Tibial nerve (tissue), 4 donors: ENCODE results near the gene TEC. TPM values are rescaled to one million over a fixed set of nuclear protein-coding genes. Genes with fewer than 3 reads are reported as not detected.
"Not testable (repeated sequence)": the region's sequence is repeated elsewhere in the genome, so short reads cannot be mapped to it uniquely, and the experiment has no call there.

Experiments used
- DNase-seq, 2 donors: peaks; one replicate each; pipeline ENCODE4 v3.0.0-alpha.2; 2019; ENCODE audit warnings: low spot score in 2 of 2
- H3K27ac ChIP-seq, 4 donors: fragments of 200-600 bp; sonication (generic) in 3 of 4; one replicate each; pipeline ENCODE4 v1.5.1; 2017 to 2019; ENCODE audit warnings: mild to moderate bottlenecking in 1 of 4
- H3K27me3 ChIP-seq, 2 donors: fragments of 200-600 bp; sonication (generic) in 1 of 2; one replicate each; pipeline versions ENCODE4 v1.5.1 to v1.6.0; 2017 to 2019
- H3K36me3 ChIP-seq, 3 donors: fragments of 200-600 bp; sonication (generic); one replicate each; pipeline ENCODE4 v1.5.1; 2018 to 2019
- H3K4me1 ChIP-seq, 4 donors: fragments of 200-600 bp; sonication (generic) in 3 of 4; one replicate each; pipeline ENCODE4 v1.5.1; 2017 to 2019
- H3K4me3 ChIP-seq, 4 donors: fragments of 200-600 bp; sonication (generic) in 3 of 4; one replicate each; pipeline ENCODE4 v1.5.1; 2017 to 2019; ENCODE audit warnings: mild to moderate bottlenecking in 1 of 4, moderate library complexity in 1 of 4
- H3K9me3 ChIP-seq, 4 donors: fragments of 200-600 bp; sonication (generic) in 3 of 4; one replicate each; pipeline ENCODE4 v1.5.1; 2017 to 2019
- CTCF ChIP-seq, 5 experiments: fragments of 200-600 bp in 3 of 5; fragments of 450-650 bp in 2 of 5; sonication (generic) in 3 of 5; IDR thresholded peaks; one replicate each; pipeline ENCODE4 v1.5.1; 2016 to 2019; ENCODE audit warnings: antibody characterized with exemption in 5 of 5, mild to moderate bottlenecking in 3 of 5, moderate library complexity in 2 of 5
- EP300 ChIP-seq, 2 donors: sonication (generic); formaldehyde crosslinking; IDR thresholded peaks; one replicate each; pipeline ENCODE4 v1.6.1; 2017; ENCODE audit warnings: antibody characterized with exemption in 2 of 2, mild to moderate bottlenecking in 1 of 2
- POLR2A ChIP-seq, 2 donors: fragments of 450-650 bp; IDR thresholded peaks; one replicate each; pipeline ENCODE4 v1.6.1; 2017; ENCODE audit warnings: antibody characterized with exemption in 2 of 2, mild to moderate bottlenecking in 2 of 2, moderate library complexity in 2 of 2
- WGBS, 2 donors: methylation state at CpG; one replicate each; pipeline ENCODE4 v1.1.5; 2018; 5-methylcytosine and 5-hydroxymethylcytosine counted together
- total RNA-seq, 4 donors: library from RNA; depleted of rRNA; stranded (reverse); fragments of >200 nt; gene quantifications; one replicate each; pipeline ENCODE4 v1.1.0, GENCODE V29; 2016

TEC gene
- total RNA-seq, 4 donors from 2014 or later, result 3.1 to 8.0 (median 5.0) TPM

GRCh38 chr4:48167538-48168263 lies 101.9 kb downstream of the TEC start:
- Histone ChIP-seq H3K36me3 (peaks cover 0 to 11% (median 0%) of the 10 kb centered on the region in 3 donors), H3K4me1 (no peaks in the 10 kb centered on the region), H3K4me3 (no peak overlapping the region), H3K9me3 (no peaks in the 10 kb centered on the region), H3K27ac (no peak overlapping the region), H3K27me3 (no peaks in the 10 kb centered on the region)
- DNase-seq, result no peak
- TF ChIP-seq EP300 (IDR thresholded peaks at IDR 0.05), result no peak
- no peak for TF ChIP-seq CTCF (IDR thresholded peaks at IDR 0.05)
- TF ChIP-seq POLR2A (IDR thresholded peaks at IDR 0.05), result no peak
- WGBS, 2 donors, result 82 to 91% methylated on average over 5 of the region's 5 CpGs

- H3K27ac ChIP-seq, H3K4me1 ChIP-seq, H3K27me3 ChIP-seq, DNase-seq, H3K4me3 ChIP-seq, H3K9me3 ChIP-seq: not testable (repeated sequence)
- whole genome bisulfite sequencing, 2 donors, result 93% methylated on average over 9 of the region's 9 CpGs
- H3K36me3 ChIP-seq, result peaks cover 0 to 11% (median 0%) of the 10 kb centered on the region in 3 donors
These were observed 105.1 kb downstream of the TEC start for GRCh38 chr4:48164561-48164960.

- Histone ChIP-seq H3K4me3 (no peak overlapping the region), H3K4me1 (no peaks in the 10 kb centered on the region), H3K9me3 (no peaks in the 10 kb centered on the region), H3K27me3 (no peaks in the 10 kb centered on the region), H3K36me3 (peaks cover 0 to 11% (median 0%) of the 10 kb centered on the region in 3 donors), H3K27ac (no peak overlapping the region)
- DNase-seq, result no peak
- TF ChIP-seq POLR2A (IDR thresholded peaks at IDR 0.05) (no peak), EP300 (IDR thresholded peaks at IDR 0.05) (no peak), CTCF (IDR thresholded peaks at IDR 0.05) (no peak)
- WGBS, 2 donors, result 70 to 80% methylated on average over 1 of the region's 1 CpG
These were observed 105.9 kb downstream of the TEC start for GRCh38 chr4:48163746-48164145.

GRCh38 chr4:48162162-48162561 lies 107.5 kb downstream of the TEC start:
- Histone ChIP-seq H3K27me3 (no peaks in the 10 kb centered on the region), H3K9me3 (no peaks in the 10 kb centered on the region), H3K4me3 (no peak overlapping the region), H3K36me3 (peaks cover 0 to 11% (median 0%) of the 10 kb centered on the region in 3 donors), H3K4me1 (no peaks in the 10 kb centered on the region), H3K27ac (no peak overlapping the region)
- no peak for TF ChIP-seq CTCF (IDR thresholded peaks at IDR 0.05)
- no peak for TF ChIP-seq EP300 (IDR thresholded peaks at IDR 0.05)
- no peak for TF ChIP-seq POLR2A (IDR thresholded peaks at IDR 0.05)
- DNase-seq, result no peak
- WGBS, 2 donors, result 71 to 77% methylated on average over 4 of the region's 4 CpGs

GRCh38 chr4:48157271-48157670 lies 112.4 kb downstream of the TEC start:
- TF ChIP-seq CTCF (IDR thresholded peaks at IDR 0.05) (no peak), POLR2A (IDR thresholded peaks at IDR 0.05) (no peak), EP300 (IDR thresholded peaks at IDR 0.05) (no peak)
- no peak for DNase-seq
- Histone ChIP-seq H3K27ac (no peak overlapping the region), H3K4me3 (no peak overlapping the region), H3K27me3 (no peaks in the 10 kb centered on the region), H3K9me3 (peaks cover 0 to 30% (median 8%) of the 10 kb centered on the region in 4 donors), H3K36me3 (peaks cover 0 to 42% (median 0%) of the 10 kb centered on the region in 3 donors), H3K4me1 (no peaks in the 10 kb centered on the region)
- 78 to 93% methylated on average over 3 of the region's 3 CpGs for WGBS, 2 donors
